Erythroblast (primary cell): ENCODE results near the gene EYS.

Experiments used
- GATA1 ChIP-seq: IDR thresholded peaks from 2 replicates; pipeline ENCODE4 v1.6.1; 2011; ENCODE audit warnings: low read depth, mild to moderate bottlenecking, control low read depth, low read length, moderate library complexity
- POLR2A ChIP-seq: IDR thresholded peaks from 2 replicates; pipeline ENCODE4 v1.6.1; 2011; ENCODE audit warnings: mild to moderate bottlenecking, low read length

- TF ChIP-seq POLR2A = no peak
- no peak for TF ChIP-seq GATA1
These were observed 237.4 kb downstream of the EYS start for GRCh38 chr6:65469650-65470049.
